DOHH2 (cell line): ENCODE results near the gene BTBD18.

Experiments used
- H3F3A ChIP-seq: fragments of 200-600 bp; sonication (generic), shearing (Covaris generic); 2 replicates; pipeline ENCODE4 v1.6.0; 2016; ENCODE audit warnings: antibody characterized with exemption, mild to moderate bottlenecking; ENCODE audit not compliant: control insufficient read depth, insufficient read depth
- H3K27ac ChIP-seq: fragments of 200-600 bp; sonication (generic); 2 replicates; pipeline ENCODE4 v1.5.1; 2014; ENCODE audit warnings: low read depth, mild to moderate bottlenecking, low read length, moderate library complexity
- H3K27me3 ChIP-seq: fragments of 200-600 bp; sonication (generic); 2 replicates; pipeline ENCODE4 v1.6.1; 2014; ENCODE audit warnings: mild to moderate bottlenecking, low read length, mixed read lengths; ENCODE audit not compliant: control insufficient read depth
- H3K36me3 ChIP-seq: fragments of 200-600 bp; sonication (generic); 2 replicates; pipeline ENCODE4 v1.6.1; 2014; ENCODE audit warnings: mild to moderate bottlenecking, low read length, moderate library complexity, mixed read lengths; ENCODE audit not compliant: control insufficient read depth
- H3K4me1 ChIP-seq: fragments of 200-600 bp; sonication (generic); 2 replicates; pipeline ENCODE4 v1.6.1; 2014; ENCODE audit warnings: mild to moderate bottlenecking, low read length, mixed read lengths; ENCODE audit not compliant: control insufficient read depth
- H3K4me2 ChIP-seq: fragments of 200-600 bp; sonication (generic); 2 replicates; pipeline ENCODE4 v1.6.0; 2014; ENCODE audit warnings: mild to moderate bottlenecking, low read length, moderate library complexity
- H3K4me3 ChIP-seq: fragments of 200-600 bp; sonication (generic); 2 replicates; pipeline ENCODE4 v1.5.1; 2014; ENCODE audit warnings: mild to moderate bottlenecking, low read length, mixed read lengths
- H3K79me2 ChIP-seq: fragments of 200-600 bp; sonication (generic); 2 replicates; pipeline ENCODE4 v1.6.1; 2014; ENCODE audit warnings: mild to moderate bottlenecking, low read length, mixed read lengths; ENCODE audit not compliant: control insufficient read depth
- H3K9me2 ChIP-seq: fragments of 200-600 bp; sonication (generic); replicated peaks from 2 replicates; pipeline ENCODE4 v1.6.1; 2014; ENCODE audit warnings: mild to moderate bottlenecking, low read length, mixed read lengths; ENCODE audit not compliant: control insufficient read depth
- H3K9me3 ChIP-seq: fragments of 200-600 bp; sonication (generic); 2 replicates; pipeline ENCODE4 v1.6.1; 2014; ENCODE audit warnings: antibody characterized with exemption, low read length, mixed read lengths; ENCODE audit not compliant: control insufficient read depth, insufficient read depth
- H4K20me1 ChIP-seq: fragments of 200-600 bp; sonication (generic); 2 replicates; pipeline ENCODE4 v1.6.0; 2014; ENCODE audit warnings: low read depth, mild to moderate bottlenecking, antibody characterized with exemption, low read length, moderate library complexity; ENCODE audit not compliant: control insufficient read depth, insufficient read depth
- CTCF ChIP-seq: fragments of 200-600 bp; sonication (generic); IDR thresholded peaks from one replicate; pipeline ENCODE4 v1.5.1; 2014; ENCODE audit warnings: antibody characterized with exemption, mild to moderate bottlenecking, low read depth, low read length; ENCODE audit not compliant: poor library complexity, severe bottlenecking
- EZH2phosphoT487 ChIP-seq: fragments of 200-600 bp; sonication (generic); IDR thresholded peaks from 2 replicates; pipeline ENCODE4 v1.6.1; 2017; ENCODE audit warnings: borderline replicate concordance, mild to moderate bottlenecking, antibody characterized with exemption, low read length, moderate library complexity, mixed read lengths

BTBD18 gene

GRCh38 chr11:57764972-57765371, 13.4 kb upstream of the BTBD18 start:
- no peaks in the 10 kb centered on the region for H3K9me2 ChIP-seq
- 0 out of 2 replicates have a peak overlapping the region, but pooled peaks have one; percentile 74 for H3K4me2 ChIP-seq
- TF ChIP-seq CTCF (no peak), EZH2phosphoT487 (no peak)
- no peaks in the 10 kb centered on the region for H3K27me3 ChIP-seq
- no peak overlapping the region for H3K4me3 ChIP-seq
- no peaks in the 10 kb centered on the region; the same call in 1 of the 2 replicates for H4K20me1 ChIP-seq
- H3K79me2 ChIP-seq = peaks cover 71% of the 10 kb centered on the region
- no peaks in the 10 kb centered on the region for H3K9me3 ChIP-seq
- H3K36me3 ChIP-seq = no peaks in the 10 kb centered on the region
- peaks cover 2% of the 10 kb centered on the region; the same call in 1 of the 2 replicates for H3F3A ChIP-seq
- H3K27ac ChIP-seq = no peak overlapping the region
- peaks cover 19% of the 10 kb centered on the region for H3K4me1 ChIP-seq

GRCh38 chr11:57764566-57764965, 12.9 kb upstream of the BTBD18 start:
- peaks cover 2% of the 10 kb centered on the region; the same call in 1 of the 2 replicates for H3F3A ChIP-seq
- H3K9me3 ChIP-seq = no peaks in the 10 kb centered on the region
- no peaks in the 10 kb centered on the region for H3K9me2 ChIP-seq
- no peak overlapping the region for H3K27ac ChIP-seq
- no peaks in the 10 kb centered on the region for H3K36me3 ChIP-seq
- peaks cover 19% of the 10 kb centered on the region for H3K4me1 ChIP-seq
- H3K27me3 ChIP-seq = no peaks in the 10 kb centered on the region
- no peak overlapping the region for H3K4me3 ChIP-seq
- H3K79me2 ChIP-seq = peaks cover 67% of the 10 kb centered on the region
- peak overlapping the region; percentile 74; the same call in 1 of the 2 replicates for H3K4me2 ChIP-seq
- H4K20me1 ChIP-seq = no peaks in the 10 kb centered on the region; the same call in 1 of the 2 replicates
- TF ChIP-seq EZH2phosphoT487 (no peak), CTCF (no peak)

GRCh38 chr11:57764021-57764420, 12.4 kb upstream of the BTBD18 start:
- Histone ChIP-seq H3K9me2 (no peaks in the 10 kb centered on the region), H3K4me2 (peak overlapping the region; percentile 74), H3K9me3 (no peaks in the 10 kb centered on the region), H3K4me1 (peaks cover 19% of the 10 kb centered on the region), H3K79me2 (peaks cover 63% of the 10 kb centered on the region), H3K27me3 (no peaks in the 10 kb centered on the region), H3K27ac (no peak overlapping the region), H3K36me3 (no peaks in the 10 kb centered on the region), H4K20me1 (no peaks in the 10 kb centered on the region; the same call in 1 of the 2 replicates), H3K4me3 (peak overlapping the region; percentile 93), H3F3A (peaks cover 2% of the 10 kb centered on the region; the same call in 1 of the 2 replicates)
- no peak for TF ChIP-seq EZH2phosphoT487
- TF ChIP-seq CTCF = no peak
